ENCODE data around the gene EIF2AK2. TPM values are rescaled to one million over a fixed set of nuclear protein-coding genes. Genes with fewer than 3 reads are reported as not detected.
A peak's percentile ranks its signal among the peaks of the same experiment; 100 is the strongest.

The EIF2AK2 gene
- total and polyA plus RNA-seq, 10 of the 15 experiments (the other 5 are each of a cell fraction or from before 2014, with no cell fraction given): 16.2 to 81.4 (median 63.3) TPM

GRCh38 chr2:37154785-37155184 lies 2.0 kb downstream of the EIF2AK2 start:
- Histone ChIP-seq H3K79me2 (ENCODE audit: control insufficient read depth, insufficient read depth, low read length) (peaks cover 76% of the 10 kb centered on the region), H3K4me1 (ENCODE audit: control insufficient read depth, insufficient read depth, low read length) (peaks cover 12% of the 10 kb centered on the region), H3K4me3 (peak overlapping the region; percentile 92), H3K27ac (ENCODE audit: control insufficient read depth, insufficient read depth) (peak overlapping the region; percentile 95; the same call in 1 of the 2 replicates), H3K9me3 (replicated peaks; ENCODE audit: control insufficient read depth, insufficient read depth, low read length) (peaks cover 2% of the 10 kb centered on the region; the same call in 1 of the 3 replicates), H3K27me3 (replicated peaks in 1 of 2; ENCODE audit: control insufficient read depth in 2 of 2, insufficient read depth in 2 of 2, low read length in 1 of 2) (no peaks in the 10 kb centered on the region), H4K20me1 (ENCODE audit: control insufficient read depth, insufficient read depth) (0 out of 2 replicates have a peak, but pooled peaks cover 3% of the 10 kb centered on the region), H3K4me2 (ENCODE audit: control insufficient read depth, insufficient read depth) (peak overlapping the region; percentile 97), H3K9ac (ENCODE audit: control insufficient read depth, insufficient read depth, low read length) (peak overlapping the region; percentile 97), H2AFZ (ENCODE audit: control insufficient read depth, low read depth, low read length) (no peak overlapping the region), H3K36me3 (ENCODE audit: control insufficient read depth in 2 of 2, insufficient read depth in 2 of 2, low read length in 1 of 2) (peaks cover 0 to 9% of the 10 kb centered on the region in 2 experiments; a peak in 1 of 4 replicates)
- ChIA-PET SMC1A (ENCODE audit: uncharacterized antibody, unreplicated experiment) (interaction anchor here (0.6 to 1.1 kb wide), 4 partner anchors 9 to 312 kb away, joined by 3 read pairs; no protein-coding TSS in a partner anchor), POLR2A (interaction anchor here (0.6 to 1.2 kb wide), 3 partner anchors 48 to 73 kb away, joined by 3 to 4 read pairs (median 3); no protein-coding TSS in a partner anchor), CTCF (interaction anchor here (0.6 to 1.1 kb wide), 2 partner anchors 72 to 236 kb away, joined by 3 read pairs; no protein-coding TSS in a partner anchor), RAD21 (ENCODE audit: unreplicated experiment) (interaction anchor here (1.2 kb wide), 1 partner anchor 65 kb away, joined by 4 read pairs; no protein-coding TSS in a partner anchor)
- TF ChIP-seq YY1 (IDR thresholded peaks at IDR 0.05; ENCODE audit: low read depth, low read length) (no peak), HDGF (IDR thresholded peaks at IDR 0.05) (0 out of 2 replicates have a peak, but pooled peaks have one; percentile 59), ZNF384 (IDR thresholded peaks at IDR 0.05; ENCODE audit: borderline replicate concordance, low read depth, low read length) (peak; percentile 43; the same call in 1 of the 2 replicates), ESRRA (IDR thresholded peaks at IDR 0.05; ENCODE audit: low read length) (no peak), NBN (IDR thresholded peaks at IDR 0.05) (0 out of 2 replicates have a peak, but pooled peaks have one; percentile 41), USF2 (IDR thresholded peaks at IDR 0.05; ENCODE audit: borderline replicate concordance, low read depth, low read length) (no peak), ATF3 (IDR thresholded peaks at IDR 0.05; ENCODE audit: borderline replicate concordance, extremely low read depth, low read depth, low read length) (no peak), E4F1 (IDR thresholded peaks at IDR 0.05; ENCODE audit: borderline replicate concordance, partially characterized antibody) (peak; percentile 8), RELB (IDR thresholded peaks at IDR 0.05; ENCODE audit: low read depth) (0 out of 2 replicates have a peak, but pooled peaks have one; percentile 21)
- 53% methylated on average over 4 of the region's 4 CpGs for whole genome bisulfite sequencing (ENCODE audit: insufficient coverage, insufficient replicate concordance, low lambda C conversion rate, missing lambda C conversion rate)
- peak; percentile 28 for ATAC-seq
- intact Hi-C loops (cut with micrococcal nuclease; ENCODE audit: unreplicated experiment): loop anchor here (5.0 kb wide), 1 partner anchor 78 kb away; the partner anchor contains the start of genes CEBPZ and NDUFAF7
- no peak for FAIRE-seq
- BruUV-seq (replicated peaks): no TSS peak
- in situ Hi-C loops (cut with MboI): no loop called here
- DNase-seq (ENCODE audit: low read depth, low spot score): no peak

All from GM12878 (cell line).